IMR-90 (cell line): ENCODE measurements around the gene WWP2. TPM values are rescaled to one million over a fixed set of nuclear protein-coding genes. Genes with fewer than 3 reads are reported as not detected.
A peak's percentile ranks its signal among the peaks of the same experiment; 100 is the strongest.

ENCODE experiments used
- ATAC-seq: fragments of 200-7000 bp; cut with Tn5 transposase; 2 replicates; pipeline ENCODE4 v1.9.1; 2020; ENCODE audit warnings: low read depth, mild to moderate bottlenecking, moderate library complexity
- BruUV-seq: library from RNA; stranded (reverse); fragments of 400-500 nt; replicated peaks from 2 replicates; lab custom pipeline; 2021; lab: Mats Ljungman, UMichigan
- CTCF ChIA-PET: fragments of 300-600 bp; formaldehyde crosslinking; extraction: SDS; loops from one replicate; lab custom pipeline; 2021; ENCODE audit warnings: antibody characterized with exemption; lab: Yijun Ruan, JAX
- POLR2A ChIA-PET: fragments of 300-600 bp; sonication (Branson Sonifier 250); formaldehyde crosslinking; loops from one replicate; lab custom pipeline; 2022; ENCODE audit warnings: antibody characterized with exemption; ENCODE audit not compliant: unreplicated experiment; lab: Charles Lee
- DNase-seq: peaks from one replicate; pipeline ENCODE4 v3.0.0; 2013
- H2AFZ ChIP-seq: replicated peaks from 2 replicates; pipeline ENCODE3; 2013; ENCODE audit warnings: low read length, mild to moderate bottlenecking; ENCODE audit not compliant: poor library complexity
- H2AK5ac ChIP-seq: 2 replicates; pipeline ENCODE4 v1.6.1; 2013; ENCODE audit warnings: low read depth, low read length, inconsistent platforms
- H2AK9ac ChIP-seq: replicated peaks from 2 replicates; pipeline ENCODE3; 2013; ENCODE audit warnings: mild to moderate bottlenecking, low read depth, low read length, moderate library complexity; ENCODE audit not compliant: poor library complexity
- H2BK120ac ChIP-seq: 2 replicates; pipeline ENCODE4 v1.6.1; 2013; ENCODE audit warnings: low read depth, low read length, inconsistent platforms
- H2BK15ac ChIP-seq: 3 replicates; pipeline ENCODE4 v1.6.1; 2013; ENCODE audit warnings: low read depth, low read length, inconsistent platforms
- H2BK20ac ChIP-seq: 2 replicates; pipeline ENCODE4 v1.6.1; 2013; ENCODE audit warnings: low read depth, mild to moderate bottlenecking, inconsistent platforms, low read length, moderate library complexity
- H2BK5ac ChIP-seq: 2 replicates; pipeline ENCODE4 v1.6.1; 2013; ENCODE audit warnings: mild to moderate bottlenecking, low read depth, low read length, inconsistent platforms; ENCODE audit not compliant: poor library complexity, severe bottlenecking
- H3K14ac ChIP-seq: replicated peaks from 2 replicates; pipeline ENCODE4 v1.6.1; 2013; ENCODE audit warnings: low read depth, low read length, inconsistent platforms
- H3K18ac ChIP-seq: 2 replicates; pipeline ENCODE4 v1.6.1; 2013; ENCODE audit warnings: low read depth, low read length, control low read depth
- H3K23ac ChIP-seq: 2 replicates; pipeline ENCODE4 v1.6.1; 2013; ENCODE audit warnings: low read depth, low read length, inconsistent platforms
- H3K27ac ChIP-seq: 2 replicates; pipeline ENCODE4 v1.5.1; 2013; ENCODE audit warnings: mild to moderate bottlenecking, control low read depth, low read length; ENCODE audit not compliant: insufficient read depth
- H3K27me3 ChIP-seq: 2 replicates; pipeline ENCODE4 v1.6.1; 2013; ENCODE audit warnings: low read length; ENCODE audit not compliant: control insufficient read depth, insufficient read depth
- H3K36me3 ChIP-seq: 2 replicates; pipeline ENCODE4 v1.6.1; 2013; ENCODE audit warnings: low read length, mixed read lengths; ENCODE audit not compliant: control insufficient read depth, insufficient read depth
- H3K4ac ChIP-seq: 2 replicates; pipeline ENCODE4 v1.6.1; 2013; ENCODE audit warnings: low read depth, low read length, inconsistent platforms
- H3K4me1 ChIP-seq: 2 replicates; pipeline ENCODE4 v1.6.1; 2013; ENCODE audit warnings: low read length, mixed read lengths; ENCODE audit not compliant: control insufficient read depth, insufficient read depth
- H3K4me2 ChIP-seq: 2 replicates; pipeline ENCODE4 v1.6.1; 2013; ENCODE audit warnings: low read depth, mild to moderate bottlenecking, control low read depth, low read length, moderate library complexity
- H3K4me3 ChIP-seq: 2 replicates; pipeline ENCODE4 v1.5.1; 2013; ENCODE audit warnings: low read depth, mild to moderate bottlenecking, control low read depth, low read length, moderate library complexity; ENCODE audit not compliant: insufficient read depth
- H3K56ac ChIP-seq: 2 replicates; pipeline ENCODE4 v1.6.1; 2013; ENCODE audit warnings: low read length, inconsistent platforms; ENCODE audit not compliant: insufficient read depth; ENCODE audit errors: extremely low read depth
- H3K79me1 ChIP-seq, 2 experiments: 2 replicates each; pipeline ENCODE4 v1.6.1; 2013; ENCODE audit warnings: low read length in 2 of 2, inconsistent platforms in 1 of 2, low read depth in 1 of 2
- H3K9ac ChIP-seq: 2 replicates; pipeline ENCODE4 v1.6.1; 2013; ENCODE audit warnings: low read depth, low read length, control low read depth
- H3K9me1 ChIP-seq: 2 replicates; pipeline ENCODE4 v1.6.1; 2013; ENCODE audit warnings: low read length, inconsistent platforms; ENCODE audit not compliant: insufficient read depth
- H3K9me3 ChIP-seq: 2 replicates; pipeline ENCODE4 v1.6.1; 2013; ENCODE audit warnings: low read length; ENCODE audit not compliant: control insufficient read depth, insufficient read depth
- H4K20me1 ChIP-seq: 2 replicates; pipeline ENCODE4 v1.6.1; 2013; ENCODE audit warnings: low read length, inconsistent platforms; ENCODE audit not compliant: insufficient read depth
- H4K5ac ChIP-seq: 2 replicates; pipeline ENCODE4 v1.6.1; 2013; ENCODE audit warnings: mild to moderate bottlenecking, low read depth, low read length, control low read depth
- H4K8ac ChIP-seq, 2 experiments: 2 replicates each; pipeline ENCODE4 v1.6.1; 2013; ENCODE audit warnings: low read depth in 2 of 2, low read length in 2 of 2, control low read depth in 1 of 2, inconsistent platforms in 1 of 2
- H4K91ac ChIP-seq: 2 replicates; pipeline ENCODE4 v1.6.1; 2013; ENCODE audit warnings: low read depth, low read length, inconsistent platforms; ENCODE audit not compliant: insufficient read depth
- BHLHE40 ChIP-seq: fragments of 150-350 bp; IDR thresholded peaks from 2 replicates; pipeline ENCODE4 v1.6.1; 2016; ENCODE audit warnings: mild to moderate bottlenecking, low read depth, low read length
- CEBPB ChIP-seq: IDR thresholded peaks from 2 replicates; pipeline ENCODE4 v1.6.1; 2012; ENCODE audit warnings: low read depth, low read length, improper control_type of control experiment
- CTCF ChIP-seq: conservative IDR thresholded peaks from 2 replicates; pipeline ENCODE4 v1.5.1; 2012; ENCODE audit warnings: mild to moderate bottlenecking, low read depth, low read length, improper control_type of control experiment
- ELK1 ChIP-seq: fragments of 150-350 bp; IDR thresholded peaks from 2 replicates; pipeline ENCODE4 v1.6.1; 2016; ENCODE audit warnings: low read depth, mild to moderate bottlenecking, low read length, moderate library complexity, borderline replicate concordance
- POLR2A ChIP-seq: IDR thresholded peaks from 2 replicates; pipeline ENCODE4 v1.6.1; 2012; ENCODE audit warnings: mild to moderate bottlenecking, low read depth, low read length
- SMC3 ChIP-seq: fragments of 150-350 bp; IDR thresholded peaks from 2 replicates; pipeline ENCODE4 v1.6.1; 2016; ENCODE audit warnings: low read depth, mild to moderate bottlenecking, antibody characterized with exemption, low read length, moderate library complexity
- USF2 ChIP-seq: fragments of 150-350 bp; IDR thresholded peaks from 2 replicates; pipeline ENCODE4 v1.6.1; 2017; ENCODE audit warnings: mild to moderate bottlenecking, antibody characterized with exemption, low read length, low read depth
- WGBS, 2 experiments: methylation state at CpG; one replicate each; pipeline versions ENCODE4 v1.1.5 to v1.1.7; 2013; ENCODE audit warnings: missing lambda C conversion rate in 2 of 2; ENCODE audit not compliant: insufficient read length in 1 of 2; ENCODE audit errors: extremely low coverage in 2 of 2; 5-methylcytosine and 5-hydroxymethylcytosine counted together
- dilution Hi-C: fragments of 300-500 bp; cut with HindIII; formaldehyde crosslinking; loops from one replicate; pipeline ENCODE4 v1.14.3; 2018; ENCODE audit warnings: low sequenced_read_pairs; ENCODE audit not compliant: unreplicated experiment
- in situ Hi-C: fragments of 300-500 bp; cut with MboI; formaldehyde crosslinking; loops from 3 replicates; pipeline ENCODE4 v1.14.3; 2019; ENCODE audit warnings: low sequenced_read_pairs, inconsistent platforms, mixed read lengths
- intact Hi-C: fragments of 100-400 bp; cut with micrococcal nuclease; formaldehyde crosslinking; loops from 2 replicates; pipeline ENCODE4 v1.10.0; 2022
- polyA plus RNA-seq, 3 experiments: library from polyadenylated mRNA; depleted of rRNA; stranded (reverse); fragments of >200 nt; gene quantifications; 2 replicates each; pipeline ENCODE4 v1.2.3, GENCODE V29; 2012; ENCODE audit warnings: low replicate concordance in 1 of 3
- total RNA-seq: library from RNA; depleted of rRNA; stranded (reverse); fragments of >200 nt; gene quantifications from 2 replicates; pipeline ENCODE4 v1.2.3, GENCODE V29; 2012

Gene WWP2
- total and polyA plus RNA-seq, 2 of the 4 experiments (the other 2 are of a cell fraction) = 12.7 to 13.7 TPM

GRCh38 chr16:69892378-69892777 is 130.2 kb downstream of the WWP2 start:
- no peak overlapping the region for H2BK20ac ChIP-seq
- peaks cover 10% of the 10 kb centered on the region for H3K36me3 ChIP-seq
- peaks cover 0 to 3% of the 10 kb centered on the region in 2 experiments; a peak in 1 of 4 replicates for H3K79me1 ChIP-seq
- no peaks in the 10 kb centered on the region for H3K9me3 ChIP-seq
- ChIA-PET POLR2A (no interaction called here), CTCF (no interaction called here)
- H3K4me3 ChIP-seq = no peak overlapping the region
- in situ Hi-C loops (no loop called here), intact Hi-C loops (no loop called here), dilution Hi-C loops (no loop called here)
- H4K8ac ChIP-seq = no peak overlapping the region
- no peak for ATAC-seq
- H3K23ac ChIP-seq = no peak overlapping the region
- no peak overlapping the region for H3K18ac ChIP-seq
- no peak overlapping the region for H2AFZ ChIP-seq
- no peak overlapping the region for H2AK5ac ChIP-seq
- no peak overlapping the region for H4K5ac ChIP-seq
- no peak overlapping the region for H3K27ac ChIP-seq
- 80% methylated on average over 1 of the region's 2 CpGs; no CpG with 5 or more reads in 1 of the 2 experiments for WGBS, 2 experiments
- no peaks in the 10 kb centered on the region for H3K27me3 ChIP-seq
- H2BK120ac ChIP-seq = no peak overlapping the region
- H2AK9ac ChIP-seq = no peak overlapping the region
- no TSS peak for BruUV-seq
- DNase-seq = no peak
- no peak overlapping the region for H2BK5ac ChIP-seq
- H3K9me1 ChIP-seq = no peaks in the 10 kb centered on the region; the same call in 1 of the 2 replicates
- H3K4ac ChIP-seq = no peak overlapping the region
- H2BK15ac ChIP-seq = no peak overlapping the region
- TF ChIP-seq CEBPB (peak; percentile 26; the same call in 1 of the 2 replicates), BHLHE40 (no peak), USF2 (no peak), POLR2A (no peak), SMC3 (no peak), CTCF (no peak), ELK1 (no peak)
- no peak overlapping the region for H3K9ac ChIP-seq
- H4K91ac ChIP-seq = no peak overlapping the region
- H4K20me1 ChIP-seq = no peaks in the 10 kb centered on the region
- no peak overlapping the region for H3K56ac ChIP-seq
- H3K14ac ChIP-seq = no peak overlapping the region
- H3K4me2 ChIP-seq = no peak overlapping the region
- H3K4me1 ChIP-seq = no peaks in the 10 kb centered on the region
